ENCODE results near the gene COL13A1.

GRCh38 chr10:69791812-69792211, 9.9 kb upstream of the COL13A1 start:
- TF ChIP-seq POLR2A (IDR thresholded peaks at IDR 0.05) (no peak), POLR2AphosphoS5 (IDR thresholded peaks at IDR 0.05) (no peak), EP300 (IDR thresholded peaks at IDR 0.05) (no peak)
- TF ChIP-seq, protein P1, sequence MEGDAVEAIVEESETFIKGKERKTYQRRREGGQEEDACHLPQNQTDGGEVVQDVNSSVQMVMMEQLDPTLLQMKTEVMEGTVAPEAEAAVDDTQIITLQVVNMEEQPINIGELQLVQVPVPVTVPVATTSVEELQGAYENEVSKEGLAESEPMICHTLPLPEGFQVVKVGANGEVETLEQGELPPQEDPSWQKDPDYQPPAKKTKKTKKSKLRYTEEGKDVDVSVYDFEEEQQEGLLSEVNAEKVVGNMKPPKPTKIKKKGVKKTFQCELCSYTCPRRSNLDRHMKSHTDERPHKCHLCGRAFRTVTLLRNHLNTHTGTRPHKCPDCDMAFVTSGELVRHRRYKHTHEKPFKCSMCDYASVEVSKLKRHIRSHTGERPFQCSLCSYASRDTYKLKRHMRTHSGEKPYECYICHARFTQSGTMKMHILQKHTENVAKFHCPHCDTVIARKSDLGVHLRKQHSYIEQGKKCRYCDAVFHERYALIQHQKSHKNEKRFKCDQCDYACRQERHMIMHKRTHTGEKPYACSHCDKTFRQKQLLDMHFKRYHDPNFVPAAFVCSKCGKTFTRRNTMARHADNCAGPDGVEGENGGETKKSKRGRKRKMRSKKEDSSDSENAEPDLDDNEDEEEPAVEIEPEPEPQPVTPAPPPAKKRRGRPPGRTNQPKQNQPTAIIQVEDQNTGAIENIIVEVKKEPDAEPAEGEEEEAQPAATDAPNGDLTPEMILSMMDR (IDR thresholded peaks at IDR 0.05), result no peak
